Neural cell (in vitro differentiated cells): ENCODE data around the gene TSPAN3.

ENCODE experiments used
- EZH2 ChIP-seq: fragments of 200-600, 300-800 bp; shearing (Covaris generic), sonication (generic); IDR thresholded peaks from 2 replicates; pipeline ENCODE4 v1.6.1; 2014; ENCODE audit warnings: antibody characterized with exemption, low read length, borderline replicate concordance, mild to moderate bottlenecking; ENCODE audit not compliant: insufficient read depth, poor library complexity, severe bottlenecking
- MXI1 ChIP-seq: fragments of 450-650 bp; conservative IDR thresholded peaks from 2 replicates; pipeline ENCODE4 v1.6.1; 2014; ENCODE audit warnings: antibody characterized with exemption, mild to moderate bottlenecking; ENCODE audit not compliant: poor library complexity, severe bottlenecking
- TF ChIP-seq, protein P1 (sequence below): fragments of 450-650 bp; IDR thresholded peaks from 2 replicates; pipeline ENCODE4 v1.5.1; 2014; ENCODE audit warnings: antibody characterized with exemption, mild to moderate bottlenecking, moderate library complexity; ENCODE audit not compliant: poor library complexity, severe bottlenecking

GRCh38 chr15:77045985-77046384 is 24.9 kb downstream of the TSPAN3 start:
- TF ChIP-seq MXI1 (no peak), EZH2 (no peak)
- TF ChIP-seq, protein P1, sequence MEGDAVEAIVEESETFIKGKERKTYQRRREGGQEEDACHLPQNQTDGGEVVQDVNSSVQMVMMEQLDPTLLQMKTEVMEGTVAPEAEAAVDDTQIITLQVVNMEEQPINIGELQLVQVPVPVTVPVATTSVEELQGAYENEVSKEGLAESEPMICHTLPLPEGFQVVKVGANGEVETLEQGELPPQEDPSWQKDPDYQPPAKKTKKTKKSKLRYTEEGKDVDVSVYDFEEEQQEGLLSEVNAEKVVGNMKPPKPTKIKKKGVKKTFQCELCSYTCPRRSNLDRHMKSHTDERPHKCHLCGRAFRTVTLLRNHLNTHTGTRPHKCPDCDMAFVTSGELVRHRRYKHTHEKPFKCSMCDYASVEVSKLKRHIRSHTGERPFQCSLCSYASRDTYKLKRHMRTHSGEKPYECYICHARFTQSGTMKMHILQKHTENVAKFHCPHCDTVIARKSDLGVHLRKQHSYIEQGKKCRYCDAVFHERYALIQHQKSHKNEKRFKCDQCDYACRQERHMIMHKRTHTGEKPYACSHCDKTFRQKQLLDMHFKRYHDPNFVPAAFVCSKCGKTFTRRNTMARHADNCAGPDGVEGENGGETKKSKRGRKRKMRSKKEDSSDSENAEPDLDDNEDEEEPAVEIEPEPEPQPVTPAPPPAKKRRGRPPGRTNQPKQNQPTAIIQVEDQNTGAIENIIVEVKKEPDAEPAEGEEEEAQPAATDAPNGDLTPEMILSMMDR: no peak
